IMR-90 (cell line): ENCODE results near the gene TARS3. TPM values are rescaled to one million over a fixed set of nuclear protein-coding genes. Genes with fewer than 3 reads are reported as not detected.

Experiments
- ATAC-seq: fragments of 200-7000 bp; cut with Tn5 transposase; 2 replicates; pipeline ENCODE4 v1.9.1; 2020; ENCODE audit warnings: low read depth, mild to moderate bottlenecking, moderate library complexity
- BruUV-seq: library from RNA; stranded (reverse); fragments of 400-500 nt; replicated peaks from 2 replicates; lab custom pipeline; 2021; lab: Mats Ljungman, UMichigan
- CTCF ChIA-PET: fragments of 300-600 bp; formaldehyde crosslinking; extraction: SDS; loops from one replicate; lab custom pipeline; 2021; ENCODE audit warnings: antibody characterized with exemption; lab: Yijun Ruan, JAX
- POLR2A ChIA-PET: fragments of 300-600 bp; sonication (Branson Sonifier 250); formaldehyde crosslinking; loops from one replicate; lab custom pipeline; 2022; ENCODE audit warnings: antibody characterized with exemption; ENCODE audit not compliant: unreplicated experiment; lab: Charles Lee
- DNase-seq: peaks from one replicate; pipeline ENCODE4 v3.0.0; 2013
- H2AFZ ChIP-seq: replicated peaks from 2 replicates; pipeline ENCODE3; 2013; ENCODE audit warnings: low read length, mild to moderate bottlenecking; ENCODE audit not compliant: poor library complexity
- H2AK5ac ChIP-seq: 2 replicates; pipeline ENCODE4 v1.6.1; 2013; ENCODE audit warnings: low read depth, low read length, inconsistent platforms
- H2AK9ac ChIP-seq: replicated peaks from 2 replicates; pipeline ENCODE3; 2013; ENCODE audit warnings: mild to moderate bottlenecking, low read depth, low read length, moderate library complexity; ENCODE audit not compliant: poor library complexity
- H2BK120ac ChIP-seq: 2 replicates; pipeline ENCODE4 v1.6.1; 2013; ENCODE audit warnings: low read depth, low read length, inconsistent platforms
- H2BK15ac ChIP-seq: 3 replicates; pipeline ENCODE4 v1.6.1; 2013; ENCODE audit warnings: low read depth, low read length, inconsistent platforms
- H2BK20ac ChIP-seq: 2 replicates; pipeline ENCODE4 v1.6.1; 2013; ENCODE audit warnings: low read depth, mild to moderate bottlenecking, inconsistent platforms, low read length, moderate library complexity
- H2BK5ac ChIP-seq: 2 replicates; pipeline ENCODE4 v1.6.1; 2013; ENCODE audit warnings: mild to moderate bottlenecking, low read depth, low read length, inconsistent platforms; ENCODE audit not compliant: poor library complexity, severe bottlenecking
- H3K14ac ChIP-seq: replicated peaks from 2 replicates; pipeline ENCODE4 v1.6.1; 2013; ENCODE audit warnings: low read depth, low read length, inconsistent platforms
- H3K18ac ChIP-seq: 2 replicates; pipeline ENCODE4 v1.6.1; 2013; ENCODE audit warnings: low read depth, low read length, control low read depth
- H3K23ac ChIP-seq: 2 replicates; pipeline ENCODE4 v1.6.1; 2013; ENCODE audit warnings: low read depth, low read length, inconsistent platforms
- H3K27ac ChIP-seq: 2 replicates; pipeline ENCODE4 v1.5.1; 2013; ENCODE audit warnings: mild to moderate bottlenecking, control low read depth, low read length; ENCODE audit not compliant: insufficient read depth
- H3K27me3 ChIP-seq: 2 replicates; pipeline ENCODE4 v1.6.1; 2013; ENCODE audit warnings: low read length; ENCODE audit not compliant: control insufficient read depth, insufficient read depth
- H3K36me3 ChIP-seq: 2 replicates; pipeline ENCODE4 v1.6.1; 2013; ENCODE audit warnings: low read length, mixed read lengths; ENCODE audit not compliant: control insufficient read depth, insufficient read depth
- H3K4ac ChIP-seq: 2 replicates; pipeline ENCODE4 v1.6.1; 2013; ENCODE audit warnings: low read depth, low read length, inconsistent platforms
- H3K4me1 ChIP-seq: 2 replicates; pipeline ENCODE4 v1.6.1; 2013; ENCODE audit warnings: low read length, mixed read lengths; ENCODE audit not compliant: control insufficient read depth, insufficient read depth
- H3K4me2 ChIP-seq: 2 replicates; pipeline ENCODE4 v1.6.1; 2013; ENCODE audit warnings: low read depth, mild to moderate bottlenecking, control low read depth, low read length, moderate library complexity
- H3K4me3 ChIP-seq: 2 replicates; pipeline ENCODE4 v1.5.1; 2013; ENCODE audit warnings: low read depth, mild to moderate bottlenecking, control low read depth, low read length, moderate library complexity; ENCODE audit not compliant: insufficient read depth
- H3K56ac ChIP-seq: 2 replicates; pipeline ENCODE4 v1.6.1; 2013; ENCODE audit warnings: low read length, inconsistent platforms; ENCODE audit not compliant: insufficient read depth; ENCODE audit errors: extremely low read depth
- H3K79me1 ChIP-seq, 2 experiments: 2 replicates each; pipeline ENCODE4 v1.6.1; 2013; ENCODE audit warnings: low read length in 2 of 2, inconsistent platforms in 1 of 2, low read depth in 1 of 2
- H3K9ac ChIP-seq: 2 replicates; pipeline ENCODE4 v1.6.1; 2013; ENCODE audit warnings: low read depth, low read length, control low read depth
- H3K9me1 ChIP-seq: 2 replicates; pipeline ENCODE4 v1.6.1; 2013; ENCODE audit warnings: low read length, inconsistent platforms; ENCODE audit not compliant: insufficient read depth
- H3K9me3 ChIP-seq: 2 replicates; pipeline ENCODE4 v1.6.1; 2013; ENCODE audit warnings: low read length; ENCODE audit not compliant: control insufficient read depth, insufficient read depth
- H4K20me1 ChIP-seq: 2 replicates; pipeline ENCODE4 v1.6.1; 2013; ENCODE audit warnings: low read length, inconsistent platforms; ENCODE audit not compliant: insufficient read depth
- H4K5ac ChIP-seq: 2 replicates; pipeline ENCODE4 v1.6.1; 2013; ENCODE audit warnings: mild to moderate bottlenecking, low read depth, low read length, control low read depth
- H4K8ac ChIP-seq, 2 experiments: 2 replicates each; pipeline ENCODE4 v1.6.1; 2013; ENCODE audit warnings: low read depth in 2 of 2, low read length in 2 of 2, control low read depth in 1 of 2, inconsistent platforms in 1 of 2
- H4K91ac ChIP-seq: 2 replicates; pipeline ENCODE4 v1.6.1; 2013; ENCODE audit warnings: low read depth, low read length, inconsistent platforms; ENCODE audit not compliant: insufficient read depth
- CTCF ChIP-seq: conservative IDR thresholded peaks from 2 replicates; pipeline ENCODE4 v1.5.1; 2012; ENCODE audit warnings: mild to moderate bottlenecking, low read depth, low read length, improper control_type of control experiment
- MAFK ChIP-seq: IDR thresholded peaks from 2 replicates; pipeline ENCODE4 v1.6.1; 2012; ENCODE audit warnings: low read depth, low read length, improper control_type of control experiment
- NFE2L2 ChIP-seq: fragments of 150-350 bp; IDR thresholded peaks from 2 replicates; pipeline ENCODE4 v1.6.1; 2016; ENCODE audit warnings: low read depth, mild to moderate bottlenecking, low read length
- POLR2A ChIP-seq: IDR thresholded peaks from 2 replicates; pipeline ENCODE4 v1.6.1; 2012; ENCODE audit warnings: mild to moderate bottlenecking, low read depth, low read length
- RAD21 ChIP-seq: IDR thresholded peaks from 2 replicates; pipeline ENCODE4 v1.6.1; 2012; ENCODE audit warnings: low read length, improper control_type of control experiment
- RFX5 ChIP-seq: IDR thresholded peaks from 2 replicates; pipeline ENCODE4 v1.8.0; 2012; ENCODE audit warnings: low read depth, mild to moderate bottlenecking, low read length, moderate library complexity
- USF2 ChIP-seq: fragments of 150-350 bp; IDR thresholded peaks from 2 replicates; pipeline ENCODE4 v1.6.1; 2017; ENCODE audit warnings: mild to moderate bottlenecking, antibody characterized with exemption, low read length, low read depth
- WGBS, 2 experiments: methylation state at CpG; one replicate each; pipeline versions ENCODE4 v1.1.5 to v1.1.7; 2013; ENCODE audit warnings: missing lambda C conversion rate in 2 of 2; ENCODE audit not compliant: insufficient read length in 1 of 2; ENCODE audit errors: extremely low coverage in 2 of 2; 5-methylcytosine and 5-hydroxymethylcytosine counted together
- dilution Hi-C: fragments of 300-500 bp; cut with HindIII; formaldehyde crosslinking; loops from one replicate; pipeline ENCODE4 v1.14.3; 2018; ENCODE audit warnings: low sequenced_read_pairs; ENCODE audit not compliant: unreplicated experiment
- in situ Hi-C: fragments of 300-500 bp; cut with MboI; formaldehyde crosslinking; loops from 3 replicates; pipeline ENCODE4 v1.14.3; 2019; ENCODE audit warnings: low sequenced_read_pairs, inconsistent platforms, mixed read lengths
- intact Hi-C: fragments of 100-400 bp; cut with micrococcal nuclease; formaldehyde crosslinking; loops from 2 replicates; pipeline ENCODE4 v1.10.0; 2022
- polyA plus RNA-seq, 3 experiments: library from polyadenylated mRNA; depleted of rRNA; stranded (reverse); fragments of >200 nt; gene quantifications; 2 replicates each; pipeline ENCODE4 v1.2.3, GENCODE V29; 2012; ENCODE audit warnings: low replicate concordance in 1 of 3
- total RNA-seq: library from RNA; depleted of rRNA; stranded (reverse); fragments of >200 nt; gene quantifications from 2 replicates; pipeline ENCODE4 v1.2.3, GENCODE V29; 2012

The TARS3 gene
- total and polyA plus RNA-seq, 2 of the 4 experiments (the other 2 are of a cell fraction), result 3.4 to 9.3 TPM

DNA sequence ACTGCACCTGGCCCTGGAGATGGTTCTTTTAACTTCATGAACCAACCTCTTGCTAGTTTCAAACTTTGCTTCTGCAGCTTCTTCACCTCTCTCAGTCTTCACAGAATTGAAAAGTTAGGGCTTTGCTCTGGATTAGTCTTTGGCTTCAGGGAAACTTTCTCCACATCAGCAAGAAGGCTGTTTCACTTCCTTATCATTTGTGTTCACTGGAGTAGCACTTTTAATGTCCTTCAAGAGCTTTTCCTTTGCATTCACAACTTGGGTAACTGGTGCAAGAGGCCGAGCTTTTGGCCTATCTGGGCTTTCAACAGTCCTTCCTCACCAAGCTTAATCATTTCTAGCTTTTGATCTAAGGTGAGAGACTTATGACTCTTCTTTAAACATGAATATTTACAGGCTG lies 56.4 kb downstream of the TARS3 start:
- Histone ChIP-seq H3K14ac (no peak overlapping the region), H2AFZ (no peak overlapping the region), H4K8ac (no peak overlapping the region), H2BK20ac (no peak overlapping the region), H3K9me1 (peaks cover 11% of the 10 kb centered on the region), H4K5ac (no peak overlapping the region), H3K4me3 (no peak overlapping the region), H2BK120ac (no peak overlapping the region), H3K79me1 (peaks cover 0 to 8% of the 10 kb centered on the region in 2 experiments; a peak in 2 of 4 replicates), H3K18ac (no peak overlapping the region), H3K56ac (no peak overlapping the region), H2AK5ac (no peak overlapping the region), H2BK15ac (no peak overlapping the region), H3K23ac (no peak overlapping the region), H3K27me3 (no peaks in the 10 kb centered on the region), H4K20me1 (no peaks in the 10 kb centered on the region), H3K4me2 (no peak overlapping the region), H3K4ac (no peak overlapping the region), H4K91ac (no peak overlapping the region), H3K4me1 (peaks cover 2% of the 10 kb centered on the region), H2BK5ac (no peak overlapping the region), H3K36me3 (peaks cover 17% of the 10 kb centered on the region), H2AK9ac (no peak overlapping the region), H3K9me3 (peaks cover 5% of the 10 kb centered on the region; the same call in 1 of the 2 replicates), H3K9ac (no peak overlapping the region), H3K27ac (no peak overlapping the region)
- DNase-seq (no peak), ATAC-seq (no peak)
- in situ Hi-C loops, result no loop called here
- no peak for TF ChIP-seq MAFK
- no peak for TF ChIP-seq RAD21
- TF ChIP-seq NFE2L2, result no peak
- TF ChIP-seq USF2, result no peak
- TF ChIP-seq POLR2A, result no peak
- TF ChIP-seq CTCF, result no peak
- TF ChIP-seq RFX5, result no peak
- ChIA-PET CTCF (no interaction called here), POLR2A (no interaction called here)
- intact Hi-C loops, result no loop called here
- dilution Hi-C loops, result no loop called here
- no TSS peak for BruUV-seq
- no CpG with 5 or more reads among the region's 1 CpG for WGBS, 2 experiments
